NCI-H524 treated with DMSO at 0.1 percent for 48 hours (cell line): ENCODE data around the gene ABCC1.
"Not testable (repeated sequence)": the region's sequence is repeated elsewhere in the genome, so short reads cannot be mapped to it uniquely, and the experiment has no call there.

Experiments
- DNase-seq: peaks from one replicate; lab custom pipeline; 2025; lab: John Stamatoyannopoulos, UW

Gene ABCC1

DNA sequence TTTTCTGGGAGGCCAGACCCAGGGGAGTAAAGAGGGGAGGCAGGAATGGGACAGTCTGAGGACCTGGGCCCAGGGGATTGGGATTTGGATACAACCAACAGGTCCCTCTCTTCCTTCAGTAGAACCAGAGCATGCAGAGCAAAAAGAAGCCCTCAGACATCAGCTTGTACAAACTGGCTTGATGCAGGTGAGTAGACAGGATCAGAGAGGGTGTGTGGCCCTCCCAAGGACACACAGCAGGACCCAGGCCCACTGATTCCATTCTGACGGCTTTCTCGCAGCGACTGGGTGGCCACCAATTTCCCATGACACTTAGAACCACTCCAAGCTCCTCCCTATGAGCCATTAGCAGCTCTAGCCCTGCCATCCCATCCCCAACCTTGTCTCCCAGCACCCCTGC lies 210.2 kb downstream of the ABCC1 start:
- DNase-seq: no peak

DNA sequence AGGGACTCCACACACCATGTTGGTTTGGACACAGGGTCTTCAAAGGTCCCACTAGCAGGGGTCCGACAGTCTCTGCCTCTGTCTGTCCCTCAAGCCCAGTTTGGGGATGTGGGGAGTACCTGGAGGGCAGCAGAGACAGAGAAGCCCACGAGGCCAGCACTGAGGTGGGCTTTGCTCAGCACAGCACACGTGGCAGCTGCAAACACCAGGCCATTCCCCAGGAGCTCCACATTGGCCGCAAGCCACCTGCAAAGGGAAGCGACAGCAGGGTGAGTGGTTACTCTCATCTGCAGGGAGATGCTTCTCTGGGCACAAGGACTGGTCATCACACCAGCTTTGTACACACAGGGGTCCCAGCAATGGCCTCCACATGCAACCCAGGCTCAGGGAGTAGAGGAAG lies 211.9 kb downstream of the ABCC1 start:
- no peak for DNase-seq

GRCh38 chr16:16161840-16162239 lies 212.4 kb downstream of the ABCC1 start:
- DNase-seq: not testable (repeated sequence)

DNA sequence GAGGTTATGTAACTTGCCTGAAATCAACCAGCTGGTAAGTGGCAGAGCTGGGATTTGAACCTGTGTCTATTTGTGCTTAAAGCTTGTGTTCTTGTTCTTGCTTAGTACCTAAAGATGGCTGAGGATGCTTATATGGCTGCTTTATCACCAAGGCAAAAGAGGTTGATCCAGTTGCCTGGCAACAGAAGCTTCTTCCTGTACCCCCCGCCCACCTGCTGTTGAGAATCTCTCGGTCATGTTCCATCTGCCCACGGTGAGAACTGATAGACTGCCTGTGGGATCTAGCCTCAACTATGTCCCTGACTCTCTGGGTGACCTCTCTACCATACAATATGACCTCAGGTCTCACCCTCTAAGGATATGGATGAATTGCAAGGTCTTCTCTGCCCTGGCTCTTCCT lies 213.2 kb downstream of the ABCC1 start:
- peak; percentile 4 for DNase-seq

DNA sequence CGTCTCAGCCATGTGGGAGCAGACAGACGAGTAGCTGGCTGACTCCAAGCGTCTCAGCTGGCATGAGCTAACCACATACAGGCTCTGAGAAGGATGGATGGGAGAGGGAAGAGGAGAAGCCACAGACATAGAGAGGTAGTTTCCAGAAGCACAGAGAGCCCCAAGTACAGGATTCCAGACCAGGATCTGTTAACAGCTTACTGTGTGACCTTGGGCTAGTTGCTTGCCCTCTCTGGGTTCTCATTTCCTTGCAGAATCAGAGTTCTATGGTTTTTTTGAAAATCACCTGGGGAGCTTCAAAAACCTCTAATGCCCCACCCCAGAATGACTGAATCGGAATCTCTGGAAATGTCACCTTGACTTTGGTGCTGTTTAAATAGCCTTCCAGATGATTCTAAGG lies 213.7 kb downstream of the ABCC1 start:
- DNase-seq: no peak

DNA sequence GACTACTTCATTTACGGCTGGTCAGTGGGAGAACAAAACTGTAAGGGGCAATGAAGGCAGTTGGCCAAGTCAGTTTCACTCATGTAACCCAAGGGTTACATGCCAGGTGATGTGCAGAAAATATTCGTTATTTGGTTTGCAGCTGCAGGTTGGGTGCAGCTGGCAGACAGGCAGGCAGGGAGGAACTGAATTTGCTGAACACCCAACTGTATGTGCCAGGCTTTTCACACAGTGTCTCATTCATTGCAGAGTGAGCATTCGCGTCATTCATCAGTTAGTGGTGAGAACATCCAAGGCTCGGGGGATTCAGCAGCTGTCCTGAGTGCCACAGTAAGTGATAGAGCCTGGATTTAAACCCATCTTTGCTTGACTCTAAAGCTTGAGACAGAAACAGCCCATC lies 214.2 kb downstream of the ABCC1 start:
- DNase-seq: no peak

GRCh38 chr16:16164243-16164642 lies 214.8 kb downstream of the ABCC1 start:
- no peak for DNase-seq

DNA sequence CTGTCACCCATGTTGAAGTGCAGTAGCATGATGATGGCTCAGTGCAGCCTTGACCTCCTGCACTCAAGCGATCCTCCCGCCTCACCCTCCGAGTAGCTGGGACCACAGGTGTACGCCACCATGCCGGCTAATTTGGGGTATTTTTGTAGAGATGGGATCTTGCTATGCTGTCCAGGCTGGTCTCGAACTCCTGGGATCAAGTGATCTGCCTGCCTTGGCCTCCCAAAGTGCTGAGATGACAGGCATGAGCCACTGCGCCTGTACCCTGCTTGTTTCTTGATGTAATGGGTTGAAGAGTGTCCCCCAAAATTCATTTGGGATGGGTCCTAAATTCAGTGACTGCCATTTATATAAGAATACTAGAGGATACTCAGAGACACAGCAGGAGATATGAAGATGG lies 216.7 kb downstream of the ABCC1 start:
- DNase-seq: no peak

DNA sequence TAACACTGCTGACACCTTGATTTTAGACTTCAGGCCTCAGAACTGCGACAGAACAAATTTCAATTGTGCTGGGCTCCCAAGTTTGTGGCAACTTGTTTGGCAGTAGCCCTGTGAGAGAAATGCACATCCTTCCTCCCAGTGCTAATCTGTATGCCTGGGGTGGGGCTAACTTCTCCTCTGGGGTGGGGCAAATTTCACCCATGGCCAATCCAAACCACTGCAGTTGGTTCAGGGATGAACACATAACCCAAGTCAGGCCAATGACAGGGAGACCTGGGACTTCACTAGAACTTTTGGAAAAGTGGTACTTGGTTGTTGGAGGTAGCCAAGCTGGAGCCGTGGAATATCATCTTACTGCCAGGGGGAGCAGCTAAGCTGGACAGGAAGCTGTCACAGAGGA lies 217.5 kb downstream of the ABCC1 start:
- DNase-seq: no peak

DNA sequence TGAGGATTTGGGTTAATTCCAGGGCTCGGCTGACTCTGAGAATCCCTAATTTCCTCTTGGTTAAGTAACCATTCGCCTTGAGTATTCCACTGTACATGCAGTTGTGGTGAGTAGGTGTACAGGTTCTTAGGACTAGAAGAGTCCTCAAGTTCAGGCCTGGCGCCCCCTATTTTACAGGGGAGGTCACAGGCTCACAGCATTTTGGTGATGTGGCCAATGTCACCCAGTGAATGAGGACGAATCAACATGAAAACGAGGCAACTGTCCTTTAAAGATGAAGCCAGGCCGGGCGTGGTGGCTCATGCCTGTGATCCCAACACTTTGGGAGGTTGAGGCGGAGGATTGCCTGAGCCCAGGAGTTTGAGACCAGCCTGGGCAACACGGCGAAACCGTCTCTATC lies 218.5 kb downstream of the ABCC1 start:
- DNase-seq: no peak

GRCh38 chr16:16168431-16168830 lies 219.0 kb downstream of the ABCC1 start:
- DNase-seq: no peak

DNA sequence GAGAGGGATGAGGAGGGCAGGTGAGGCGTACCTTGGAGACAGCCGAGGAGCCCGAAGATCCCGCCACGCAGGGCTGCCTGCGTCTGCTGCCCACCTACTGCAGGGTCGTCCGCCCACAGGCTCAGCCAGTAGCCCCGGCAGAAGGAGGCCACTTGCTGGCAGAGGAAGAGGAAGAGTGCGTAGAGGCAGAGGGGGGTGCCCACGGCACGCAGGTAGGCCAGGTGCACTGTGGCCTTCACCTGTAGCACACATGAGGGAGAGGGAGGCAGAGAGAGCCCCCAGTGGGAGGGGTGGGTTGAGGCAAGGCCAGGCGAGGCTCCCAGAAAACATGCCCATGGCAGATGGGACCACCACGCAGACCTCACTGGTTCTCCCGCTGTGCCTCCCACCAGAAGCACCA lies 220.2 kb downstream of the ABCC1 start:
- DNase-seq: no peak

- no peak for DNase-seq
Measured at GRCh38 chr16:16171332-16171919, 222.0 kb downstream of the ABCC1 start.

DNA sequence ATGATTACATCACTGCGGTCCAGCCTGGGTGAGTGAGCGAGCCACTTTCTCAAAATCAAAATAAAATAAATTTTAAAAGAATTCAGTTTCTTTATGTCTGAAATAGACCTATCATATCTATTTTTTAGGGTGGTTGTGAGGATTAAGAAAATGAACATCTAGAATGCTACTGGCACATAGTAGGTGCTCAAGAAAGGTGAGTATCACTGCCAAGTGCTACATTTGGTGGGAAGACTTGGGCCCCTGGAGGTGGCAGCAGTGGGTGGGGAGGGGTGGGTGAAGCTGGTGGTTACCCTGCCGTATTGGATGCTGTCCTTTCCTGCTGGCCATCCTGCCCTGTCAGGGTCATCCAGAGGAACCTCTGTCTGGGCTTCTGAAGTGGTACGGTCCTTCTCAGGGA lies 223.6 kb downstream of the ABCC1 start:
- DNase-seq: no peak

DNA sequence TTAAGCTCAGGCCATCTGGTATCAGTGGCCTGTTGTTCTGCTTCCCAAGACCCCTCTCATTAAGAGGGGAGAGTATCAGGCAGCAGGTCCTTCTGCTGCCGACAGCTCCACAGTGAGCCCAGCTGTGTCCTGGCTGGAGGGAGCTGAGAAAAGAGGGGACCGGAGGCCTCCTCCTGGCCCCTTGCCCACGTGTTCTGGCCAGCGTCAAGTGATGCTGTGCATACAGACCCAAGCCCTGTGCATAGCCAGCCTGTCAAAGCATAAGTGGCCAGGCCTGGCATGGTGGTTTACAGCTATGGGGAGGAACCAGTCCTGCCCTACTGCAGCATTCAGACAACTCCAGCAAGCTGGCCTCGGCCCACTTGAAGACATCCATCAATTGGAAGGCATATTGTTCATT lies 225.9 kb downstream of the ABCC1 start:
- DNase-seq: peak; percentile 57

GRCh38 chr16:16176328-16176727 lies 226.9 kb downstream of the ABCC1 start:
- no peak for DNase-seq

DNA sequence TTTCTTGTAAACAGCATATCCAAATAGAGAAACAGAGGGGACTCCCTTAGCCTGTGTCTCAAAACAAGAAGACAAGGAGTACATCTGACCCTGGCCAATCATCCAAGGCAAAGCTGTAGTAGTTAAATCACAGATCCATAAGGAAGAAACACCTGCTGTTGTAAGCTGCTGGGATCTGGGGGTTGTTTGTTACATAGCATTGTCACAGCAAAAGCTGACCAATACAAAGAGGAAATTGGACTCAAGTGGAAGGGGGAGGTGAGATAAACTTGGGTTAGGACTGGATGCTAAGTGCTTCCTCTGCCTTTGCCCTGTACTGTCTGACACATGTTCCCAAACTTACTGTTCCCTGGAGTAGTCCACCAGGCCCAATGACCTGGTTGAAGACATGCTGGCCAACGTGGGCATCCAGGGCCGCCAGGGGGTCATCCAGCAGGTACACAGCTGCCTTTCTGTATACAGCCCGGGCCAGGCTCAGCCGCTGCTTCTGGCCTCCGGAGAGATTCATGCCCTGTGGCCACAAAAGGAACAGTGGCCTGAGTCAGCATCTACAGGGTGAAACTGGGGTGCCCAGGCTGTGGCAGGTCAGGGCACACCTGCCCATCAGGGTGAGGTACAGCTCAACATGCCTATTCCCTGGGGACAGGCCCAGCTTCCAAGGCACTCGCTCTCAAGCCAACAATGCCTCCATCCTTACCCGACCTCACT lies 229.2 kb downstream of the ABCC1 start:
- DNase-seq: no peak

DNA sequence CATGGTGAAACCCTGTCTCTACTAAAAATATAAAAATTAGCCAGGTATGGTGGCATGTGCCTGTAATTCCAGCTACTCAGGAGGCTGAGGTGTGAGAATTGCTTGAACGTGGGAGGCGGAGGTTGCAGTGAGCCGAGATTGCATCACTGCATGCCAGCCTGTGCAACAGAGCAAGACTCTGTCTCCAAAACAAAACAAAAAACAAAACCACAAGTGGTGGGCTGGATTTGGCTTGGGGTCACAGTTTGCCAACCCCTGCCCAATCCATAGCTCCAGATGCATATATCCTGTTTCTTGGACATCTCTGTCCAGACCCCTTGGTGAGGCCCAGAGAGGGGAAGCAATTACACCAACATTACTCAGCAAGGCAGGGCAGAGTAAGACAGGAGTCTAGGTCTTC lies 232.3 kb downstream of the ABCC1 start:
- not testable (repeated sequence) for DNase-seq

DNA sequence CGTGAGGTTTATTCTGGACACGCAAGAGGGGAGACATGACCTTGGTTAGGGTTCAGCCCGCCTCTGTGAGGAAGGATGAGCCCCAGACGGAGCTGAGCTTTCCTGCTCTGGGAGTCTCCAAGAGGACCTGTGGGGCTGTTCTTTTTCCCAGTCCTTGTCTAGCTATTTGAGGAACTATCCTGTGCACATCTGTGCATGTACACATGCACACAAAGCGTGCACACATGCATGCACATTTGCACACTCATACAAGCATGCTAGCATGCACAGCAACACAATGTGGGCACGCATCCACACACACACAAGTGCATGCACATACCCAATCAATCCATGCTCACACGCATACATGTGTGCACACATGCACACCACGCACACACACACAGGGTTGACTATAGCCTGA lies 233.5 kb downstream of the ABCC1 start:
- DNase-seq: no peak

- no peak for DNase-seq
Measured at GRCh38 chr16:16183562-16183961, 234.1 kb downstream of the ABCC1 start.

DNA sequence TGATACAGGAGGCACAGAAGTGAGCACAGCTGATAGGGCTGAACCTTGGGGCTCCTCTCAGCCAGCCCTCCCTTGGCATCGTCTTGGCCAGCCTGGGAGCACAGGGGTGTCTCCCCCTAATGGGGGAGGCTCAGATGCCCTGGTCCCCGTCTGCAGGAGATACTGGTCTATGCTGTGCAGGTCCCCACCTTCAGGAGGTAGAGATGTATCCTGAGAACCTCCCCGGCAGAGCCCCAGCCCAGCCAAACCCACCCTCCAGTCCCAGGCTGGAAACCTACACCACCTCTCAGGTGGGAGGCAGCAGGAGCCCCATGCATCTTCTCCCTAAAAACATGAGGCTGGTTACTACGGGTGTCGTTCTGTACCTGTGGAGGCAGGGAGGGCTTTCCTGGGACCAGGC lies 235.2 kb downstream of the ABCC1 start:
- DNase-seq: no peak

DNA sequence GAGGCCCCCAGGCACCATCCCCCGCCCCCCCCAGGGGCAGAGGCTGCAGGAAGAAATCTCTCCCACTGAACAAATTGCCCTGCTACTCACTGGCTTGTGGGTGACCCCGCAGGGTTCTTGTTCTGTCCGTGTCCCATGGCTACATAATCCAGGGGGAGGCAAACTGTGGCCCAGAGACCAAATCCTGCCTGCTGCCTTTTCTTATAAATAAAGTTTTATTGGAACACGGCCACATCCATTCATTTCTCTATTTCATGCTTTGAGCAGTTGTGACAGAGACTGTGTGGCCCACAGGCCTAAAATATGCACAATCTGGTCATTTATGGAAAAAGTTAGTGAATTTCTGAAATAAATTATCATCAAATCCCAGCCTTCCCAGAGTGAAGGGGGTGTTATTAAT lies 235.7 kb downstream of the ABCC1 start:
- no peak for DNase-seq

- no peak for DNase-seq
Measured at GRCh38 chr16:16186820-16187219, 237.4 kb downstream of the ABCC1 start.

GRCh38 chr16:16188827-16189226 lies 239.4 kb downstream of the ABCC1 start:
- no peak for DNase-seq
